ENCODE results near the gene GRHL3. TPM values are rescaled to one million over a fixed set of nuclear protein-coding genes. Genes with fewer than 3 reads are reported as not detected.

The GRHL3 gene
- total RNA-seq, 1 donor from 2014 or later: 0.78 TPM

GRCh38 chr1:24288479-24288878 is 30.7 kb upstream of the GRHL3 start:
- H3K27me3 Mint-ChIP-seq: peaks cover 5% of the 10 kb centered on the region
- no peaks in the 10 kb centered on the region for H3K4me1 Mint-ChIP-seq
- ChIA-PET CTCF (no interaction called here), POLR2A (no interaction called here)
- TF ChIP-seq, protein P1, sequence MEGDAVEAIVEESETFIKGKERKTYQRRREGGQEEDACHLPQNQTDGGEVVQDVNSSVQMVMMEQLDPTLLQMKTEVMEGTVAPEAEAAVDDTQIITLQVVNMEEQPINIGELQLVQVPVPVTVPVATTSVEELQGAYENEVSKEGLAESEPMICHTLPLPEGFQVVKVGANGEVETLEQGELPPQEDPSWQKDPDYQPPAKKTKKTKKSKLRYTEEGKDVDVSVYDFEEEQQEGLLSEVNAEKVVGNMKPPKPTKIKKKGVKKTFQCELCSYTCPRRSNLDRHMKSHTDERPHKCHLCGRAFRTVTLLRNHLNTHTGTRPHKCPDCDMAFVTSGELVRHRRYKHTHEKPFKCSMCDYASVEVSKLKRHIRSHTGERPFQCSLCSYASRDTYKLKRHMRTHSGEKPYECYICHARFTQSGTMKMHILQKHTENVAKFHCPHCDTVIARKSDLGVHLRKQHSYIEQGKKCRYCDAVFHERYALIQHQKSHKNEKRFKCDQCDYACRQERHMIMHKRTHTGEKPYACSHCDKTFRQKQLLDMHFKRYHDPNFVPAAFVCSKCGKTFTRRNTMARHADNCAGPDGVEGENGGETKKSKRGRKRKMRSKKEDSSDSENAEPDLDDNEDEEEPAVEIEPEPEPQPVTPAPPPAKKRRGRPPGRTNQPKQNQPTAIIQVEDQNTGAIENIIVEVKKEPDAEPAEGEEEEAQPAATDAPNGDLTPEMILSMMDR (IDR thresholded peaks at IDR 0.05): no peak
- H3K27ac Mint-ChIP-seq: no peak overlapping the region
- ATAC-seq (ENCODE audit: low read depth) (no peak), DNase-seq (no peak)
- no peaks in the 10 kb centered on the region for H3K36me3 Mint-ChIP-seq (ENCODE audit: low read depth)
- no peaks in the 10 kb centered on the region for H3K9me3 Mint-ChIP-seq
- intact Hi-C loops (cut with micrococcal nuclease): no loop called here
- no peak overlapping the region for H3K4me3 Mint-ChIP-seq

DNA sequence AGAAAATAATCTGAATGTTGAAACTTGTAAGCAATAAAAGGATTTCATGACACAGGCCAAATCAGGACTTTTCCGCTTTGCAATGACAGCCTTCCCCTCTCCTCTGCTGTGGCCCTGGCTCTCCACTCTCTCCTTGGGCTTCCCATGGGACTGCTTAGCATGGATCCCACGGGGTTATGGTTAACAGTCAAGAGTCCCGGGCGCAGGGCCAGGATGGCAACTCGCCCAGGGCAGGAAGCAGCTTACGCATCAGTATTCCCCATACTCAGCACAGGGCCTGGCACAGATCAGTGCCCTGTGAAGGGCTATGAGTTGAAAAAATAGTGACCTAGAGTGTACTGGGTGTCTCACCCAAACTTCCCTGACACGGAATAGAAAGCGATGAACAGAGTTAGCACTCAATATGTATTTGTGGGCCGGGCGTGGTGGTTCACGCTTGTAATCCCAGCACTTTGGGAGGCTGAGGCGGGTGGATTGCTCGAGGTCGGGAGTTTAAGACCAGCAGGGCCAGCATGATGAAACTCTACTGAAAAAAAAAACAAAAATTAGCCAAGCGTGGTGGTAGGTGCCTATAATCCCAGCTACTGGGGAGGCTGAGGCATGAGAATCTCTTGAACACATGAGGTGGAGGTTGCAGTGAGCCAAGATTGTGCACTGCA is 29.1 kb upstream of the GRHL3 start:
- Mint-ChIP-seq H3K27ac (no peak overlapping the region), H3K4me3 (no peak overlapping the region), H3K36me3 (ENCODE audit: low read depth) (no peaks in the 10 kb centered on the region), H3K4me1 (no peaks in the 10 kb centered on the region), H3K27me3 (peaks cover 5% of the 10 kb centered on the region), H3K9me3 (no peaks in the 10 kb centered on the region)
- TF ChIP-seq, protein P1 (IDR thresholded peaks at IDR 0.05): no peak
- intact Hi-C loops (cut with micrococcal nuclease): no loop called here
- ChIA-PET POLR2A (no interaction called here), CTCF (interaction anchor here (1.2 kb wide), 1 partner anchor 24 kb away, joined by 6 read pairs; no protein-coding TSS in a partner anchor)
- DNase-seq (no peak), ATAC-seq (ENCODE audit: low read depth) (no peak)

- ATAC-seq (ENCODE audit: low read depth): no peak
- no peak for DNase-seq
- POLR2A ChIA-PET: no interaction called here
- intact Hi-C loops (cut with micrococcal nuclease): no loop called here
- Mint-ChIP-seq H3K9me3 (no peaks in the 10 kb centered on the region), H3K36me3 (ENCODE audit: low read depth) (no peaks in the 10 kb centered on the region), H3K4me3 (no peak overlapping the region), H3K27me3 (peaks cover 5% of the 10 kb centered on the region), H3K27ac (no peak overlapping the region), H3K4me1 (no peaks in the 10 kb centered on the region)
- CTCF ChIA-PET: interaction anchor here (1.2 kb wide), 1 partner anchor 23 kb away, joined by 6 read pairs; no protein-coding TSS in a partner anchor
- TF ChIP-seq, protein P1 (IDR thresholded peaks at IDR 0.05): no peak
Observed at GRCh38 chr1:24290933-24291487, 28.1 kb upstream of the GRHL3 start.

DNA sequence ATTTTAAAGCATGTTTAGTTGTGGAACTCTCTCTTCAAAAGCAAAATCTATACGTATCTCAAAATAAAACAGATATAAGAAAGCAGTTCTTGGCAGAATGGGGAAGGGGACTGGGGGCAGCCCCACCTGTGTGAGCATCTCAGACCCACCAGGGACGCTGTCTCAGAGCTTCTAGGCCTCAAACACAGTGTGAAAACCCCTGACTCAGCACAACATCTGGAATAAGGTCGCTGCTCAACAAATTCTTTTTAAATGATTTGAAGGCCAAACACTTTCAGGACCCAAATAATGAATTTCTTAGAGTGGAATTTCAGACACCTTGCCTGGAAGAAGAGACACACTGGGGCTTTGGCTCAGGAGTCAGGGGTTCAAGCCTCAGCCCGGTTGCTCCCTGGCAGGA is 27.1 kb upstream of the GRHL3 start:
- intact Hi-C loops (cut with micrococcal nuclease): no loop called here

GRCh38 chr1:24292887-24293286 is 26.3 kb upstream of the GRHL3 start:
- Mint-ChIP-seq H3K9me3 (no peaks in the 10 kb centered on the region), H3K4me3 (no peak overlapping the region), H3K4me1 (no peaks in the 10 kb centered on the region), H3K27me3 (peaks cover 10% of the 10 kb centered on the region), H3K27ac (no peak overlapping the region), H3K36me3 (ENCODE audit: low read depth) (no peaks in the 10 kb centered on the region)
- CTCF ChIA-PET: no interaction called here
- DNase-seq: no peak
- no peak for ATAC-seq (ENCODE audit: low read depth)
- POLR2A ChIA-PET: no interaction called here
- intact Hi-C loops (cut with micrococcal nuclease): no loop called here
- TF ChIP-seq, protein P1 (IDR thresholded peaks at IDR 0.05): no peak

More for the DNA sequence above, 27.1 kb upstream of the GRHL3 start:
- ATAC-seq (ENCODE audit: low read depth) (no peak), DNase-seq (no peak)
- H3K36me3 Mint-ChIP-seq (ENCODE audit: low read depth): no peaks in the 10 kb centered on the region
- no peak overlapping the region for H3K4me3 Mint-ChIP-seq
- H3K27me3 Mint-ChIP-seq: peaks cover 5% of the 10 kb centered on the region
- H3K4me1 Mint-ChIP-seq: no peaks in the 10 kb centered on the region
- H3K9me3 Mint-ChIP-seq: no peaks in the 10 kb centered on the region
- H3K27ac Mint-ChIP-seq: no peak overlapping the region
- POLR2A ChIA-PET: interaction anchor here (0.5 kb wide), 1 partner anchor 559 kb away, joined by 4 read pairs; no protein-coding TSS in a partner anchor
- TF ChIP-seq, protein P1 (IDR thresholded peaks at IDR 0.05): no peak
- CTCF ChIA-PET: no interaction called here

Measured in activated B cell treated with CpG ODN at 0.5 μM for 24 hours (primary cell).